C4-2B (cell line): ENCODE measurements around the gene UTF1.

Experiments used
- H3K27ac ChIP-seq: fragments of 450-650 bp; 2 replicates; pipeline ENCODE4 v1.5.1; 2017
- ZFX ChIP-seq: fragments of 450-650 bp; IDR thresholded peaks from 2 replicates; pipeline ENCODE4 v1.6.1; 2017
- TF ChIP-seq, protein P1 (sequence below): fragments of 450-650 bp; conservative IDR thresholded peaks from 2 replicates; pipeline ENCODE4 v1.5.1; 2017; ENCODE audit warnings: mild to moderate bottlenecking

The UTF1 gene

DNA sequence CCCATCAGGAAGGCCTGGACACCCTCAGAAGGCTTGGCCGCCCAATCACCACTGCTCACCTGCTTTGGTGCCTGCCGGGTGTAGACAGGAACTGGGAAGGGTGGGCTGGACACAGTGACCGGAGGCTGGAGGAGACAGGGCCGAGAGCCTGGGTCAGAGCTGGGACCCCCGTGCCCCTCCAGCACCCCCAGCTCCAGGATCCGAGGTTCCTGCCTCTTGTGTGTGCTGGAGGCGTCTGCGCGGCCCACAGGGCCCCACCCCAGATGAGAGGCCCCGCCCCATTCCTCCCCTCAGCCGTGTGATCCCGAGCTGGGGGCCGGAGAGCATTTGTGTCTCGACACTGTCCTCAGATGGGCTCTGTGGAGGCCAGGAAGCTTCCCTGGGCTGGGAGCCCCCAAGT is 37.3 kb downstream of the UTF1 start:
- TF ChIP-seq ZFX, result no peak
- TF ChIP-seq, protein P1, sequence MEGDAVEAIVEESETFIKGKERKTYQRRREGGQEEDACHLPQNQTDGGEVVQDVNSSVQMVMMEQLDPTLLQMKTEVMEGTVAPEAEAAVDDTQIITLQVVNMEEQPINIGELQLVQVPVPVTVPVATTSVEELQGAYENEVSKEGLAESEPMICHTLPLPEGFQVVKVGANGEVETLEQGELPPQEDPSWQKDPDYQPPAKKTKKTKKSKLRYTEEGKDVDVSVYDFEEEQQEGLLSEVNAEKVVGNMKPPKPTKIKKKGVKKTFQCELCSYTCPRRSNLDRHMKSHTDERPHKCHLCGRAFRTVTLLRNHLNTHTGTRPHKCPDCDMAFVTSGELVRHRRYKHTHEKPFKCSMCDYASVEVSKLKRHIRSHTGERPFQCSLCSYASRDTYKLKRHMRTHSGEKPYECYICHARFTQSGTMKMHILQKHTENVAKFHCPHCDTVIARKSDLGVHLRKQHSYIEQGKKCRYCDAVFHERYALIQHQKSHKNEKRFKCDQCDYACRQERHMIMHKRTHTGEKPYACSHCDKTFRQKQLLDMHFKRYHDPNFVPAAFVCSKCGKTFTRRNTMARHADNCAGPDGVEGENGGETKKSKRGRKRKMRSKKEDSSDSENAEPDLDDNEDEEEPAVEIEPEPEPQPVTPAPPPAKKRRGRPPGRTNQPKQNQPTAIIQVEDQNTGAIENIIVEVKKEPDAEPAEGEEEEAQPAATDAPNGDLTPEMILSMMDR, result no peak
- no peak overlapping the region for H3K27ac ChIP-seq

DNA sequence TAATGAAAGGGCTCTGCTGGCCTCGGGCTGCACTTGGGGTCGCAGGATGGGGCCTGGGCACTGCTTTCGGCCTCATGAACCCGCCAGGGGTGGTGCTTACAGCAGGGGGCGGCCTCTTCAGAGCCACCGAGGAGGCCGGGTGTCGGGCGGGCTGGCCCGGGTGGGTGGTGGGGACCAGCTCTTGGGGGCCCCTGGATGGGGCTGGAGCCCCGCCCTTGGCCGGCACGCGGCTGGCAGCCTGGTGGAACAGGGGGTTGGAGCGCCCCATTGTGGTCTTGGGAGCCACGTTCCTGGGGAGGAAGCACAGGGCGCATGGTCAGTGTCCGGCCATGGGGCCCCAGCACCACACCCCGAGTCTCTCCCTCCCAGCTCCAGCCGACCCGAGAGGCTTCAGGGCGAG is 37.8 kb downstream of the UTF1 start:
- TF ChIP-seq ZFX, result no peak
- TF ChIP-seq, protein P1, result no peak
- H3K27ac ChIP-seq, result no peak overlapping the region

DNA sequence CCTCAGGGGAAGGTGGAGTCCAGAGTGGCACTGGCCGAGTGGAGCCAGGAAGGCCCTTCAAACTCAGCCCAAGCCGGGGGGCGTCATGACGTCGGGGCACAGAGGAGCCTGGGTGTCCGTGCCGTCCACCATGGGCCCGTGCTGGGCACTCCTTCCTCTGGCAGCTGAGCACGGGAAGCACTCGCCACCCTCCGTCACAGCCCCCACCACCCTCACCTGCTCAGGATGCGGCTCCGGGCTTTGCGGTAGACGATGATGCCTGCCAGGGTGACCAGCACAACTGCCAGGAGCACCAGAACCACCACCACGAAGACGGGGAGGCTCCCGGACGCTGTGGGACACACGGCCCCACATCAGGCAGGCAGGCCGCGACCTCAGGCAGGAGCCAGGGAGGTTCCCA is 38.5 kb downstream of the UTF1 start:
- no peak overlapping the region for H3K27ac ChIP-seq
- TF ChIP-seq, protein P1, result no peak
- no peak for TF ChIP-seq ZFX

DNA sequence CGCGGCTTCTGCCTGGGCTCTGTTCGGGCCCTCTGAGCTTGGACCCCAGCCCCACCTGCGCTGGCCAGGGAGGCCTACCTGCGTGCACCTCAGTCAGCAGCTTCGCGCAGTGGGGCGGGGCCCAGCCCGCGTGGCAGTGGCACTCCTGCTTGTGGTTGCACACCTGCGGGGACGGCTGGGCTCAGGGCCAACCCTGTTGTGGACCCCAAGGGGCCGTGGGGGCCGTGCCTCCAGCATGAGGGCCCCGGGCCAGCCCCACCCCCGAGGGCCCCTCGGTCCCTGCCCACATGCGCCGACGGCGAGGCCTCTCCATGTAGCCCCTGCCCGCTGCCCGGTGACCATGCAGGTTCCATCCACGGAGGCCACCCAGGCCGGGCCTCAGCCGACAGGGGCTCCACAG is 39.4 kb downstream of the UTF1 start:
- TF ChIP-seq, protein P1, result no peak
- TF ChIP-seq ZFX, result no peak
- no peak overlapping the region for H3K27ac ChIP-seq

DNA sequence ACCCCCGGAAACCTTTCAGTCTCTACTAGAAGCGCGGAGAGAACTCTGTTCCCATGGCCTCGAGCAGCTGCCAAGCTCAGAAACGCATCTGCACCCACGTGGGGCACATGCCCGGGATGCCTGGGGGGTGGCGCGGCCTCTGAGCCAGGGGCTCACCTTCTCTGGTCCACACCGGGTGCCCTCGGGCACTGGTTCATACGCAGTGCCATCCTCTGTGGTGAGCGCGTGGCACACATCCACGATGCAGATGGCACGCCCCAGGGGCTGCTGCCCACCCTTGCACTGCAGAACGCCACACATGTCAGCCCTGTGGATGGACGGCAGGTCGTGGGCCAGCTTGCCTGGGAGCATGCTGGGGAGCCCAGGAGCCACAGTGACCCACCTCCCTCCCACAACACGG is 40.2 kb downstream of the UTF1 start:
- no peak overlapping the region for H3K27ac ChIP-seq
- TF ChIP-seq, protein P1, result no peak
- no peak for TF ChIP-seq ZFX

DNA sequence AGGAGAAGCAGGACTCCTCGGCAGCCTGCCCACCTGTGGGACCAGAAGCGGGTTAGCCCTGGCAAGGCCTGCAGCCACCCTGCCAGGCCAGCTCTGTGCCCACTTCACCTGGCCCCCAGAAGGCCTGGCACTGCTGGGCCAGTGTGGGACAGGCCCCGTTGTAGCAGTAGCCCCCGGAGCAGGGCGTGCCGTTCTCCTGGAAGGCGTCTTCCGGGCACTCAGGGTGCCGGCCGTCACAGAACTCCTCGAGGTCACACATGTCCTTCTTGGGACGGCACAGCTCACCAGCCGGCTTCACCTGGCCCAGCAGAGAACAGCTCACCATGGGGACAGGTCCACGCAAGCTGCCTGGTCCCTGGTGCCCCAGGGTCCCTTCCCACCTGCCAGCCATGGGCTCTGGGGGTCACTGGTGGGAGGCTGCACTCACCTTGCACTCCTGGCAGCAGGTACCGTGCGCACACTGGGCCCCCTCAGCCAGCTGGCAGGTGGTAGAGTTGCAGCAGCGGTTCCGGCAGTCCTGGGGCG is 40.8 kb downstream of the UTF1 start:
- no peak overlapping the region for H3K27ac ChIP-seq
- TF ChIP-seq, protein P1, result no peak
- no peak for TF ChIP-seq ZFX

DNA sequence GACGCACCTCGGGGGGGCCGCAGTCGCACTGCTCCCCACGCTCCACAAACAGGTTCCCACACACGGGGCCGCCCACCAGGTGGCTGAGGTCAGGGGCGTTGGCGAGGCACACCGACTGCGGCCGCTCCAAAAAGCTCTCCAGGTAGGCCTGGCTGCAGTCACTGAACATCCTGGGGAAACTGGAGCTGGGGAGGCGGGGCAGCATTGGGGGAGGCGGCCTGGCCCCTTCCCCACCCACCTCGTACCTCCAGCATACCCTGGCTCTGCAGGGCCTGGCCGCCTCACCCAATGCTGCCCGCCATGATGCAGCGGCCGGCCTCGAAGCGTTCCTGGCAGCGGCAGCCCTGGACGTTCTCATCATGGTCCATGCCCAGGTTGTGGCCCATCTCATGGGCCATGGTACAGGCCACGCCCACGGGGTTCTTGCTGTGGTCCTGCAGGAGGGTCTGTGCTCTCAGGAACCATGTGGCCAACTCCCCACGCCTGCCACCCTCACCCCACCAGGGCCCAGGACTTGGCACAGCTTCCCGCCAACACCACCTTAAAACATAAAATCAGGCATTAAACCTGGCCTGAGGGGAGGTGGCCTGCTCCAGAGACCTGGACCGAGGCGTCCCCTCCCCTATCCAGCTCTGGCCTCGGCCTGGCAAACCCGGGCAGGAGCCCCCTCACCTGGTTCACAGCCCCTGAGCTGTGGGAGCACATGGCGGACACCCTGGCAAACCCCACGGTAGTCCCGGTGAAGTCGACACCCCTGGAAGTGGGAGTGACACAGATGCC is 41.7 kb downstream of the UTF1 start:
- TF ChIP-seq, protein P1, result no peak
- no peak for TF ChIP-seq ZFX
- no peak overlapping the region for H3K27ac ChIP-seq
